Sigmoid colon (tissue), 7 donors: ENCODE data around the gene SLC48A1. TPM values are rescaled to one million over a fixed set of nuclear protein-coding genes. Genes with fewer than 3 reads are reported as not detected.

Experiments used
- DNase-seq: peaks from one replicate; pipeline ENCODE4 v3.0.0-alpha.2; 2019
- H3K27ac ChIP-seq, 4 donors: fragments of 200-600 bp; sonication (generic); one replicate each; pipeline ENCODE4 v1.5.1; 2016 to 2019; ENCODE audit warnings: mild to moderate bottlenecking in 1 of 4
- H3K27me3 ChIP-seq, 3 donors: fragments of 200-600 bp; sonication (generic); one replicate each; pipeline ENCODE4 v1.5.1; 2019; ENCODE audit warnings: mild to moderate bottlenecking in 1 of 3
- H3K36me3 ChIP-seq, 4 donors: fragments of 200-600 bp; sonication (generic); one replicate each; pipeline ENCODE4 v1.5.1; 2016 to 2019
- H3K4me1 ChIP-seq, 4 donors: fragments of 200-600 bp; sonication (generic); one replicate each; pipeline ENCODE4 v1.5.1; 2017 to 2019
- H3K4me3 ChIP-seq, 4 donors: fragments of 200-600 bp; sonication (generic); one replicate each; pipeline ENCODE4 v1.5.1; 2017 to 2019; ENCODE audit warnings: mild to moderate bottlenecking in 2 of 4, moderate library complexity in 1 of 4
- H3K9me3 ChIP-seq, 4 donors: fragments of 200-600 bp in 3 of 4; sonication (generic) in 3 of 4; one replicate each; pipeline versions ENCODE4 v1.5.1 to v1.6.1; 2013 to 2019
- EP300 ChIP-seq, 4 donors: sonication (generic); formaldehyde crosslinking; IDR thresholded peaks; one replicate each; pipeline ENCODE4 v1.6.1; 2017; ENCODE audit warnings: antibody characterized with exemption in 4 of 4
- POLR2A ChIP-seq, 2 donors: fragments of 450-650 bp; IDR thresholded peaks; one replicate each; pipeline ENCODE4 v1.6.1; 2016; ENCODE audit warnings: antibody characterized with exemption in 2 of 2, mild to moderate bottlenecking in 2 of 2, moderate library complexity in 2 of 2
- POLR2AphosphoS5 ChIP-seq, 4 donors: sonication (generic); formaldehyde crosslinking; IDR thresholded peaks; one replicate each; pipeline ENCODE4 v1.6.1; 2017; ENCODE audit warnings: antibody characterized with exemption in 4 of 4
- WGBS, 2 donors: extraction: QIAGEN DNeasy Blood & Tissue Kit; methylation state at CpG; one replicate each; pipeline ENCODE4 v1.1.7; 2013; 5-methylcytosine and 5-hydroxymethylcytosine counted together
- intact Hi-C: fragments of 100-400 bp; cut with DNase I; formaldehyde crosslinking; loops from one replicate; pipeline ENCODE4 v1.15.1; 2023
- polyA plus RNA-seq, 3 donors: library from polyadenylated mRNA; stranded (reverse); fragments of 200-250 nt; gene quantifications; one replicate each; pipeline ENCODE4 v1.2.3, GENCODE V29; 2013
- total RNA-seq, 4 donors: library from RNA; depleted of rRNA; stranded (reverse); fragments of >200 nt; gene quantifications; one replicate each; pipeline ENCODE4 v1.1.0, GENCODE V29; 2016
- TF ChIP-seq, protein P1 (sequence below), 4 experiments: fragments of 450-650 bp in 3 of 4; fragments of 200-600 bp in 1 of 4; IDR thresholded peaks; one replicate each; pipeline ENCODE4 v1.5.1; 2016 to 2019; ENCODE audit warnings: antibody characterized with exemption in 4 of 4, mild to moderate bottlenecking in 3 of 4, moderate library complexity in 2 of 4
- donor health status: healthy with polysubstance abuse.
- donor health status: Bipolar disorder and iron deficiency.
- donor health status: healthy.

The SLC48A1 gene
- total and polyA plus RNA-seq, 7 donors, result 6.9 to 46.6 (median 30.3) TPM

DNA sequence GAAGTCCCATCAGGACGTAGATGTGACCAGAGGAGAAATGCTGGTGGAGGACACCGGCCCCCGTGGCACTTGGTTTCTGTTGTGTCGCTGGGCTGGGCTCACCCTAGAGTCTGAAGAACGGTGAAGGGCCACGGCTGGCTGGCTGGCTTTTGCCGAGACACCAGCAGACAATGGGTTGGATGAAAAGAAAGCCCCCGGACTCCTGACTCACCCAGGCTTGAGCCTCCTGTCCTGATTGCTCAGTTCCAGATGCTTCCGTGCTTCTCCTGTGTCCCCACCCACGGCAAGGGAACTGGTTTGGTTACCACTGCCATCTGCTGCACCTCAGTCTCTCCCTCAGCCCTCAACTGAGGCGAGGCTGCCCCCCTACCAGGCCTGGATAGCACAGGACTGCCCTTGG, 37.4 kb upstream of the SLC48A1 start:
- DNase-seq, result no peak
- TF ChIP-seq EP300 (IDR thresholded peaks at IDR 0.05) (no peak), POLR2AphosphoS5 (IDR thresholded peaks at IDR 0.05) (no peak), POLR2A (IDR thresholded peaks at IDR 0.05) (no peak)
- TF ChIP-seq, protein P1, sequence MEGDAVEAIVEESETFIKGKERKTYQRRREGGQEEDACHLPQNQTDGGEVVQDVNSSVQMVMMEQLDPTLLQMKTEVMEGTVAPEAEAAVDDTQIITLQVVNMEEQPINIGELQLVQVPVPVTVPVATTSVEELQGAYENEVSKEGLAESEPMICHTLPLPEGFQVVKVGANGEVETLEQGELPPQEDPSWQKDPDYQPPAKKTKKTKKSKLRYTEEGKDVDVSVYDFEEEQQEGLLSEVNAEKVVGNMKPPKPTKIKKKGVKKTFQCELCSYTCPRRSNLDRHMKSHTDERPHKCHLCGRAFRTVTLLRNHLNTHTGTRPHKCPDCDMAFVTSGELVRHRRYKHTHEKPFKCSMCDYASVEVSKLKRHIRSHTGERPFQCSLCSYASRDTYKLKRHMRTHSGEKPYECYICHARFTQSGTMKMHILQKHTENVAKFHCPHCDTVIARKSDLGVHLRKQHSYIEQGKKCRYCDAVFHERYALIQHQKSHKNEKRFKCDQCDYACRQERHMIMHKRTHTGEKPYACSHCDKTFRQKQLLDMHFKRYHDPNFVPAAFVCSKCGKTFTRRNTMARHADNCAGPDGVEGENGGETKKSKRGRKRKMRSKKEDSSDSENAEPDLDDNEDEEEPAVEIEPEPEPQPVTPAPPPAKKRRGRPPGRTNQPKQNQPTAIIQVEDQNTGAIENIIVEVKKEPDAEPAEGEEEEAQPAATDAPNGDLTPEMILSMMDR (IDR thresholded peaks at IDR 0.05), result no peak
- H3K27ac ChIP-seq, result peak overlapping the region; percentile 78 to 83 (median 82)
- H3K4me1 ChIP-seq, result peaks cover 0 to 42% (median 39%) of the 10 kb centered on the region in 4 donors
- no peaks in the 10 kb centered on the region for H3K27me3 ChIP-seq
- no peak overlapping the region for H3K4me3 ChIP-seq
- intact Hi-C loops, result loop anchor here (2.0 kb wide), 2 partner anchors 17 to 103 kb away; no protein-coding TSS in a partner anchor
- WGBS, 2 donors, result 84 to 90% methylated on average over 11 of the region's 11 CpGs
- no peaks in the 10 kb centered on the region for H3K36me3 ChIP-seq
- H3K9me3 ChIP-seq, result no peaks in the 10 kb centered on the region

DNA sequence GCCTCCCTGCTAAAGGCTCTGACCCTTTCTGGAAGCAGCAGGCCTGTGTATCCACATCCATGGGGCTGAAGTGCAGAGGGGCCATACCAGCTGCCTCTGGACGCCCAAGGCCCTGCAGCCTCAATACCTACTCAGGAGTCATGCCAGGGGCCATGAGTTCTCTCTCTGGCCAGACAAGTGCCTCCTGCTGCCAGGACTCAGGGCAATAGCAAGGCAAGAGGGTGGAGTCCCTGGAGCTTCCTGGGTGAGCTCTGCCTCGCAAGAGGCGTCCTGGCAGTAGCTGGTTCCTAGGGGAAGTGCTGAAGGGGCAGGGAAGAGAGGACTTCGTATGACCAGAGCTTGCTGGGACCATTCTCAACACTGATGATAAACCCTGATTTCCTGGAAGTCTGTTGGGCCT, 36.8 kb upstream of the SLC48A1 start:
- Histone ChIP-seq H3K4me1 (peaks cover 0 to 45% (median 41%) of the 10 kb centered on the region in 4 donors), H3K4me3 (no peak overlapping the region), H3K9me3 (no peaks in the 10 kb centered on the region)

DNA sequence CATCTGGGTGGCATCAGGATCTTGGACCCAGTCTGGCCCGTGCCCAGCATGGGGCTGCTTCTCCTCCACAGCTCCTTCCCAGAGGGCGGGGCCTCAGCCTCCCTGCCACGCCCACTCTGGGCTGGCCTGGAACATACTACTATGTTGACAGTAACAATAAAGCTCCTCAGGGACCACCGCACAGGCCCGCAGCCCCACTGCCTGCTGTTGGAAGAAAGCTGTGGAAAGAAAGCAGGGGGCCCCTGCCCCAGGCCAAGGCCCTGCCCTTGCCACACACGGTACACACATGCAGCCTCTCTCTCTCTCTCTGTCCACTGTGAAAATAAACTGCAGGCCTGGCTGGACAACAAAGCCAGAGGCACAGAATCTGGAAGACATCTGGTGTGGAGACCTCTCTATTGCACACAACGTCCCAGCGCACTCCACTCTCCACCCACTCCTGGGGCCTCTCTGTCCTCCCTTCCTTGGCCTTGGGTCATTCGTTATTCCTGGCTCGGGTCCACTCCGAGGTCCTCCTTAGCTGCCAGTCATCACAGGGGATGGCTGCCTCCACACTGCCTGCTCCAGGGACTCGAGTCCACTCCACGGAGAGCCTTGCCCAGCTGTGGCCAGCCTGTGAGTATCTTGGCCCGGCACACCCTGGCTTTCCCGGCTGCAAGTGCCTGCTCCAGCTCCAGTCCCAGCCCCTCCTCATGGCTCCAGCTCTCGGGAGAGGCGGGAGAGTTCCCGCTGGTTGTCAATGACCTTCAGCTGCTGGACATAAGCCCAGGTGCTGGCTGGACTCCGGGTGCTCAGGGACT, 36.0 kb upstream of the SLC48A1 start:
- H3K27ac ChIP-seq, result peak overlapping the region; percentile 78 to 83 (median 82)
- H3K4me3 ChIP-seq, result peak overlapping the region in 2 of 4 donors; percentile 2
- H3K36me3 ChIP-seq, result no peaks in the 10 kb centered on the region
- intact Hi-C loops, result loop anchor here (1.0 to 2.0 kb wide), 3 partner anchors 18 to 102 kb away; no protein-coding TSS in a partner anchor
- H3K4me1 ChIP-seq, result peaks cover 0 to 53% (median 44%) of the 10 kb centered on the region in 4 donors
- H3K27me3 ChIP-seq, result no peaks in the 10 kb centered on the region
- 55 to 67% methylated on average over 19 of the region's 19 CpGs for WGBS, 2 donors
- no peak for TF ChIP-seq POLR2A (IDR thresholded peaks at IDR 0.05)
- TF ChIP-seq, protein P1 (IDR thresholded peaks at IDR 0.05), result peak in 1 of 4 experiments; percentile 12
- peak; percentile 42 to 76 (median 58) for TF ChIP-seq POLR2AphosphoS5 (IDR thresholded peaks at IDR 0.05)
- peak in 1 of 4 donors; percentile 14 for TF ChIP-seq EP300 (IDR thresholded peaks at IDR 0.05)
- DNase-seq, result peak; percentile 96
- no peaks in the 10 kb centered on the region for H3K9me3 ChIP-seq

More for the DNA sequence above, 36.8 kb upstream of the SLC48A1 start:
- TF ChIP-seq, protein P1 (IDR thresholded peaks at IDR 0.05), result no peak
- no peak for TF ChIP-seq EP300 (IDR thresholded peaks at IDR 0.05)
- no peak for TF ChIP-seq POLR2A (IDR thresholded peaks at IDR 0.05)
- TF ChIP-seq POLR2AphosphoS5 (IDR thresholded peaks at IDR 0.05), result no peak
- Histone ChIP-seq H3K27ac (peak overlapping the region; percentile 78 to 83 (median 82)), H3K36me3 (no peaks in the 10 kb centered on the region), H3K27me3 (no peaks in the 10 kb centered on the region)
- no peak for DNase-seq
- WGBS, 2 donors, result 28 to 68% methylated on average over 4 of the region's 4 CpGs
- intact Hi-C loops, result loop anchor here (2.0 kb wide), 2 partner anchors 17 to 103 kb away; no protein-coding TSS in a partner anchor

DNA sequence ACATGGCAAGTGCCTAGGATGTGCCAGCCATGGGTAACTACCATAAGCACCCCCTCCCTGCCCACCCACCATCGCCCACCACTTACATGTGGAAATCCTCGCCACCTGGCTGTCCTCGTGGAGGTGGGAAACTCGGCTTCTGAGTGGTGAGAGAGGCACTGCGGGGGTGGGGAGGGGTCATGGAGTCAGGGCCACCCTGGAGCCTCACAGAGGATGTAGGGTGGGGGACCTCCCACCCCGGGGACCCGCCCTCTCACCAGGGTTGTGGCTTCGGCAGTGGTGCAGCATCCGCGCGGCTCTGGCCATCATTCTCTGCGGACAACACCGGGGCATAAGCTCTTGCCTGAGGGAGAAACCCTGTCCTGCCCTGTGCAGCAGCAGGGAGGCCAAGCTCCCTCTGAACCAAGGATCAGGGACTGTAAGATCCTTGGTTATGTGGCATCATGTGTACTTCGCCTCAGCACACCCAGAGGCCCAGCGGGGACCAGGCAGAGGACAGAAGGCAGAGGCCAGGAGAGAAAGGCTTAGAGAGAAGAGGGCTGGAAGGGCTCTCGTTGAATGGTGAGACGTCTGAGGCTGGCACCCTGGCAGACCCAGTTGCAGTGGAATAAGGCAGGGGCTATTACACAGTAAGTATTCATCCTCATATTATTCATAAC, 35.0 kb upstream of the SLC48A1 start:
- TF ChIP-seq POLR2AphosphoS5 (IDR thresholded peaks at IDR 0.05) (no peak), POLR2A (IDR thresholded peaks at IDR 0.05) (no peak), EP300 (IDR thresholded peaks at IDR 0.05) (no peak)
- TF ChIP-seq, protein P1 (IDR thresholded peaks at IDR 0.05), result no peak
- Histone ChIP-seq H3K27me3 (no peaks in the 10 kb centered on the region), H3K9me3 (no peaks in the 10 kb centered on the region), H3K4me3 (no peak overlapping the region), H3K4me1 (peaks cover 0 to 53% (median 44%) of the 10 kb centered on the region in 4 donors), H3K27ac (peak overlapping the region; percentile 78 to 83 (median 82)), H3K36me3 (no peaks in the 10 kb centered on the region)
- WGBS, 2 donors, result 84 to 92% methylated on average over 17 of the region's 17 CpGs
- DNase-seq, result no peak
- intact Hi-C loops, result loop anchor here (1.0 to 2.0 kb wide), 3 partner anchors 19 to 101 kb away; no protein-coding TSS in a partner anchor
